ENCODE results near the gene ZNF18.
"Not testable (repeated sequence)": the region's sequence is repeated elsewhere in the genome, so short reads cannot be mapped to it uniquely, and the experiment has no call there.

ZNF18 gene

DNA sequence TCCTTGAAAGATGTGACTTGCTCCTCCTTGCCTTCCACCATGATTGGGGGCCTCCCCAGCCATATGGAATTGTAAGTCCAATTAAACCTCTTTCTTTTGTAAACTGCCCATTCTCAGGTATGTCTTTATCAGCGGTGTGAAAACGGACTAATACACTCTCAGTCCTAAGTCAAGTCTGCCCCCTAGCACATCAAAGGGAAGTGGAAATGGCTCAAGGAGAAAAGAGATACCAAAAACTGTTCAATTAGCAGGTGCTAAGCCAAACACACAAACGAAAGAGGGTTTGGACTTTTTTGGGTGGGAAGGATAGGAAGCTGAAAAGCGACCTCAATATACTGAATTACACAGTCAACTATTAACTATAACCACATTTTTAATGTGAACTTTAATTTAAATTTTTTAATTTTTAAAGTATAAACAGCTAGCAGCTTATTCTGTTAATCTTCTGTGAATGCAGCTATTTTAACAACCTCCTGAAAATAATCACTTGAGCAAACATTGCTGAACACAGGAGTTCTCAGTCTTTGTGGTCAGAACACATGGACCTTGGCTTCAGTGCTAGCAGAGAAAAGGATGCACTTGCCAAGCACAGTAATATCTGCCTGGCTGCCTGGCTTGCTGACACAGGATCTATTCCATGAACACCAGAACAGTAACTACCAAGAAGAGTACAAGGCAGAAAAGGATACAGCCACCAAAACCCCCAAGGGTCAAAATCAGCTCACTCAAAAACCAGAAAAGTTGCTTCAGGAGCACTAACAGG is 10.9 kb downstream of the ZNF18 start:
- no peak for DNase-seq (ENCODE audit: low read depth in 2 of 2)

DNA sequence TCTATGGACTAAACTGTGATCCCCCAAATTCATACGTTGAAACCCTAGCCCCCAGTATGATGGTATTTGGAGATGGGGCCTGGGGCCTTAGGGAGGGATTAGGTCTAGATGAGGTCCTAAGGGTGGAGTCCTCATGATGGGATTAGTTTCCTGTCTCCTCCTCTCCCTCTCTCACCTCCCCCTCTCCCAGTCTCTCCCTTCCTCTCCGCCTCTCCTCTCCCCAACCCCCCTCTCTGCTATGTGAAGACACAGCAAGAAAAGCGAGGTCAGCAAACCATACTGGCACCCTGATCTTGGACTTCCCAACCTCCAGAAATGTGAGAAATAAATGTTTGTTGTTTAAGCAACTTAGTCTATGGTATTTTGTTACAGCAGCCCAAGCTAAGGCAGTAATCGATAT is 15.4 kb downstream of the ZNF18 start:
- no peak for DNase-seq (ENCODE audit: low read depth in 2 of 2)

DNA sequence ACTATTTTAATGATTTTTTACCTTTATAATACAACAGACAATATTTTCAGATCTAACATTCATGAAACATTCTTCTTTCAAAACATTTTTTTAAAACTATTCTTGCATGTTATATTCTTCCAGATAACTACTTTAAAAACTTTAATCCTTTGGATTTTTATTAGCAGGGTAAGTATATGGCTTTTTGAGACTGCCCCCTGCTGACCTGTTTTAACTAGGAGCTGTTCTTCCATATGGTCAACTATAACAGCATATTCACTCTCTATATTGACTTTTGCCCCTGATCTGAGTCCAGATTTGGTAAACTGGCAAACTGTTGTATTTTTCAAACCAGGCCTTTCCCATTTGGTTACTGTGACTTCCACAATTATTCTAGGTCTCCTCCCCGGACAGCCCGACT is 16.5 kb downstream of the ZNF18 start:
- DNase-seq (ENCODE audit: low read depth in 2 of 2), result no peak

DNA sequence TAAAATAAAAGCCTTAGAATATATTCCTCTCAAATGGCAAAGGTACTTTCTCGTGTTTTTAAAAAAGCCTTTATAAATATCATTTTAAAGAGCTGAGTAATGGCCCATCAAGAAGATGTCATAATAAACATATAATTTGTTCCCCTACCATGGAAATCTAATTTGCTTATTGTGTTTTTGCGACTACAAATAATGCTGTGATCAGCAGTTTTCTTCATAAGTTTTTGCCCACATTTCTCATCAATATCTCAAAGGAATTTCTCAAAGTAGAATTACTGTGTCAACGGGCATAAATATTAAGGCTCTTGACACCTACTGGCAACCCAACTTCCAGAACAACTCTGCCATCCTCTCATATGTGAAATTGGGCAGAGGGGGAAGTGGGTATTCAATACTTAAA is 17.5 kb downstream of the ZNF18 start:
- DNase-seq (ENCODE audit: low read depth in 2 of 2), result no peak

DNA sequence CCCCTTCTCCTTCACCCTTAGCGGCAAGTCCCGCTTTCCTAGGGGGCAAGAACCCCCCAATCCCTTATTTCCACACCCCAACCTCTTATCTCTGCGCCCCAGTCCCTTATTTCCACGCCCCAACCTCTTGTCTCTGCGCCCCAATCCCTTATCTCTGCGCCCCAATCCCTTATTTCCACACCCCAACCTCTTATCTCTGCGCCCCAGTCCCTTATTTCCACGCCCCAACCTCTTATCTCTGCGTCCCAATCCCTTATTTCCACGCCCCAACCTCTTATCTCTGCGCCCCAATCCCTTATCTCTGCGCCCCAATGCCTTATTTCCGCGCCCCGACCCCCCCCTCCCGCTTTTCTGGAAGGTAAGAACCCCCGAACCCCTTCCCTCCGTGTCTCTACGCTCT is 24.5 kb downstream of the ZNF18 start:
- DNase-seq (ENCODE audit: low read depth in 2 of 2), result not testable (repeated sequence)

DNA sequence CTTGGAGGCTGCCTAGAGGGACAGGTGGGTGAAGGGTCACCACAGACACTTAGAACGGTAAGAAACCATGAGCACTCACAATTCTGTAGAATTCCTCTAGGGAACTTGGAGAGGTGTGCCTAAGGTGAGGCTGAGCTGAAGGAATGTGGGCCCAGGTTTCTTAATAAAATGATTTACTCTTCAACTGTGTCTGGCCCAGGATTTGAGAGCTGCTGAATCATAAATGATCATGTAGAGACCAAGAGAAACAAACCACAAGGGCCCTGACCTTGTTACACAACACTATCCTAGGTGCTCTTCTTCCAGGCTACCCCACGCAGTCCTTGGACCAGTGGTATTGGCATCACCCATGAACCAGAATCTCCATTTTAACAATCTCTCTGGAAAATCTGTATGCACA is 27.7 kb downstream of the ZNF18 start:
- DNase-seq (ENCODE audit: low read depth in 2 of 2), result no peak

DNA sequence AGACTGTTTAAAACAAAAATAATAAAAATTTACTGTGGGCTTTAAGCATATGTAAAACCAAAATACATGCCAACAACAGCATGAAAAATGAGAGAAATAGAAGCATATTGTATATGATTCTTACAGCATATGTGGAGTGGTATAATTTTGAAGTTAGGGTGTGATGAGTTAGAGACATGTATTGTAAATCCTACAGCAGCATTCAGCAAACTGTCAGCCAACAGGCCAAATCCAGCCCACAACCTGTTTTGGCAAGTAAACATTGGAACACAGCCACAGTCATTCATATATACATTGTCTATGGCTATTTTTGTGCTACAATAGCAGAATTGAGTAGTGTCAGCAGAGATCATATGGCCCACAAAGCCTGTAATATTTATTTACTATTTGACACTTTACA is 42.3 kb downstream of the ZNF18 start:
- DNase-seq (ENCODE audit: low read depth in 2 of 2), result no peak

DNA sequence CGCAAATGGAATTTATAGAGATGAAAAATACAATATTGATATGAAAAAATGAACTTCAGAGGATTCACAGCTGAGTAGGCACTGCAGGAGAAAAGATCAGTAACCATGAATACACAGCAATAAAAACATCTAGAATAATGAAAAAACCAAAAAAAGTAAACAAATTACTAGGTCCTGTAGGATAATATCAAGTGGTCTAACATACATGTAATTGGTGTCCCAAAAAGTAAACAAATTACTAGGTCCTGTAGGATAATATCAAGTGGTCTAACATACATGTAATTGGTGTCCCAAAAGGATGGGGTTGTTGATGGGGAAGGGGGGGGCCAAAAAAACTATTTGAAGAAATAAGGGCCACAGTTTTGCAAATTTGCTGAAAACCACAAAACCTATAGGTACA is 43.4 kb downstream of the ZNF18 start:
- no peak for DNase-seq (ENCODE audit: low read depth in 2 of 2)

DNA sequence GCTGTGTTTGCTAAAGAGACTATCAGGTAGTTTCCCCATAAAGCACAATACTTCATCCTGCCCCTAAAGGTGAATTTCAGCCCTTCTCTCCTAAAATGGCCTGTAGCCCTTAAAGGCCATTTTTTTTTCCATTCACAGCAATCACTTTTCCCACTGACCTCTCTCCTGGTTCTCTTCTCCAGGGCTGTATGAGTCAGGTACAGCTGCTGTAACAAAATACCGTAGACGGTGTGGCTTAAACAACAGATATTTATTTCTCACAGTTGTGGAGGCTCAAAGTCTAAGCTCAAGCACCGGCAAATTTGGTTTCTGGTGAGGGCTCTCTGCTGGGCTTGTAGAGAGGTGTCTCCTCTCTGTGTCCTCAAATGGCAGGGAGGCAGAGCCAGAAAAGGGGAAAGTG is 44.7 kb downstream of the ZNF18 start:
- no peak for DNase-seq (ENCODE audit: low read depth in 2 of 2)

DNA sequence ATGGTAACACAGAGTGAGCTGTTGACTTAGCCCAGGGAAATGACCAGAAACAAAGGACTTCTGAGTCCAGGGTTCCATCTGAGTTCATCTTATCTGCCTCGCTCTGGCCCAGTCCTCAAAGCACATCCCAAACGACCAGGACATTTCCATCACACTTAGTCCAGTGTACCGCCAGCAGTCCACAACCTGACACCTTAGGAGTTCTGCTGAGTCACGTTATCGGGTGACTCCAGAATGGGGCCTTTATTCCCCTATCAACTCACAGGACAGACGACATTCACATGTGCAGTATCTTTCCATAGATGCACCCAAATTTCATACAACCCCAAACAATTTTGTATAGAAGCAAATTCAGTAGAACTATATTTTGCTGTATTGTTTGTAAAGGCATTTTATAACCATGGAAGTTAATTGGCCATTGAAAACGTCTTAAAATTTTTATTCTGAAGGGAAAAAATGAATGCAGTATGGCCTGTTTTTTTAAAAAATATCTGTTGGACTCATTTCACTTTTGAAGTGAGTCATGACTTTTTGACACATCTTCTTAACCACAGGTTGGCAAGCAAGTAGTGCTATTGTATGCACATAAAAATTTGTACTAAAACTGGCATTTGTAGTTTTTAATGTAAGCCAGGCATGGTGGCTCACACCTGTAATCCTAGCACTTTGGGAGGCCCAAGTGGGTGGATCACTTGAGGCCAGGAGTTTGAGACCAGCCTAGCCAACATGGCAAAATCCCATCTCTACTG is 46.3 kb downstream of the ZNF18 start:
- no peak for DNase-seq (ENCODE audit: low read depth in 2 of 2)

DNA sequence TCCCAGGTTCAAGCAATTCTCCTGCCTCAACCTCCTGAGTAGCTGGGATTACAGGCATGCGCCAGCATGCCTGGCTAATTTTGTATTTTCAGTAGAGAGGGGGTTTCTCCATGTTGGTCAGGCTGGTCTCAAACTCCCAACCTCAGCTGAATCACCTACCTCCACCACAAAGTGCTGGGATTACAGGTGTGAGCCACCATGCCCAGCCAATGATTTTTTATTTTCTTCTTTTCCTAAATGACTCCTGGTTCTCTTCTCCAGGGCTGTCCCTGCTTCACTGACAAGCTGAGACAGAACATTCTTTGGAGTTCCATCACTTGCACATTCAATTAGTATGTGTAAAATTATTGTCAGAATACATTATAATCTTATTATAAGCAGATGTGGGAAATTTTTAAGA is 47.7 kb downstream of the ZNF18 start:
- not testable (repeated sequence) for DNase-seq (ENCODE audit: low read depth in 2 of 2)

DNA sequence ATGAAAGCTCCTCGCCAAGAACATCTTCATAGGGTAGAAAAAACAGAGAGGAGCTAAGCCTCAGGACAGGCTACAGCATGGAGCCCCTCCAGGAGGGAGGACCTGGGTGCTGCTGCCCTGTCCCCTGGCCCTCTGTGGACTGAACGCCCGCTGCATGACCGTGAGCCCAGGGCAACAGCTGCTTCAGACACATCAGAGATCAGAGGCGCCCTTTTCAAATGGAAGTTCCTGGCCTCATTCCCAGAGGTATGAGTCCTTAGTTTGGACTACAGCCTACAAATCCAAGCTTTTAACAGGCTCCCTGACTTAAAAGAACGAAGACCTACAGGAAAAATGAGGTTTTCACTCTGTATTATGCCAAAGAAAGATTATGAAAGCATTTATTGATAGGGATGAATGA is 48.5 kb downstream of the ZNF18 start:
- DNase-seq (ENCODE audit: low read depth in 2 of 2), result no peak

DNA sequence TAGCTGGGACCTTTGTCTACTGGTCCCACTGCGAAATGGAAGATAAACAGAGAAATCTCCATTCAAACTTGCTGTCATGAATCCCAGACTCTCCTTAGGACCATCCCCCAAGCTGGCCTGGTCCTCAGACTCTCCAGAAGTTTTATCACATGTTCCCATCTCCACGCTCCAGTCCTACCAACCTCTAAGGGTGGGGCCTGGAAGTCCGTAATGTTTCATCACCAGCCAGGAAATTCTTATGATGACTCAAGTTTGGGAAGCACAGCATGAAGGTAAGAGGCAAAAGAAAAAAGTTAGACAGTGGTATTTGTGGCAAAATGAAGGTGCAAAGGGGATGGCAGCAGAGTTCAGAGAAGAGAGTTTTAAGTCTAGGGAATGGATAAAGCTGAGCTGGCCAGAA is 52.7 kb downstream of the ZNF18 start:
- DNase-seq (ENCODE audit: low read depth in 2 of 2), result no peak

DNA sequence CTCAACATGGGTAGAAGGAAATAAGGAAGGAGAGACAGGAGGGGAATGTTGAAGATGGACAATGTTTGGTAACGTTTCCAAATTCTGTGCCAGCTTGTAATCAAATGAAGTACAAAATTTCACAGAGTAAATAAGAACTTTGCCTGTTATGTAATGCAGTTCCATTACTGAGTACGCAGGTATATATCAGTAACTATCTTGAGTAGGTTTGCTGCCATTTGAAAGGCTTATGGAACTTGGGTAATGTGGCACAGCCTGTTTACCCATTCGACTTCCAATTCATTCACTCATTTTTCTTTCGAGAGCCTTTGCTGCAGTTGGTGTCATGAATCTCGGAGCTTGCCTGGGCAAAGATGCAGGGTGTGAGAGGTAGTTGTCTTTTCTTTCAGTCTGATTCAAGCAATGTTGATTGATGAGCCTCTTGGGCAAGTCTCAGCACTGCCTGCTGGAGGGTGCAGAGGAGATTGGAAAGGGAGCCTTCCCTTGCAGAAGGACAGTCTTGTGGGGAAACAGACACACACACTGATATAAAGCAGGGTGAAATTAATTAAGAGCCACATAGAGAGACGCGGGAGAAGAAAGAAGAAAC is 53.4 kb downstream of the ZNF18 start:
- no peak for DNase-seq (ENCODE audit: low read depth in 2 of 2)

DNA sequence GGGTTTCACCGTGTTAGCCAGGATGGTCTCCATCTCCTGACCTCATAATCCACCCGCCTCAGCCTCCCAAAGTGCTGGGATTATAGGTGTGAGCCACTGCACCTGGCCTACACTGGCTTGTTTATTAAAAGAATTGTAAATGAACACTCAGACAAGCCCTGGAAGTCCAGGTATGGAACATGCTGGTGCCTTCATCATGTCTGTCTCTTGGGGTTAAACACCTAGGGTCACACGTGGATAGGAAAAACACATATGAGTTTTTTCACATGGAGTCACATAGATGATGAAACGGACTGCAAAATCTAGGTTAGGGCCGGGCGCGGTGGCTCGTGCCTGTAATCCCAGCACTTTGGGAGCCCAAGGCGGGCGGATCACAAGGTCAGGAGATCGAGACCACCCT is 54.2 kb downstream of the ZNF18 start:
- not testable (repeated sequence) for DNase-seq (ENCODE audit: low read depth in 2 of 2)

DNA sequence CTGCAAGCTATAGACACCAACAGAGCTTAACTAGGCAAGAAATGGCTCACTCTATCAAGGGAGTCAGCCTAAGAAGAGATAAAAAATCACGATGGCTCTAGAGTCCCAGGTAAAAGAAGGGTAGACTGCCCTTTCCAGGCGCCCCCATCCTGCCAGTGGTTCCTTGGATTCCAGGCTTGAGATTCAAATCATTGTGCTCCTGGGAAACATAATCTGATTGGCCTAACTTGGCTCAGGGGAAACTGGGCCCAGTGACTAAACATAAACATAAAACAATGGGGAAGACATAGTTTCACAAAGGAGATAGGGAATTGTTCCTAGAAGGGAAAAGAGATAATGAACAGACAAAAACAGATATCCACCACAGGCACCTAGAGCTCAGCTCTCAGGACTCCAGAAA is 56.4 kb downstream of the ZNF18 start:
- no peak for DNase-seq (ENCODE audit: low read depth in 2 of 2)

DNA sequence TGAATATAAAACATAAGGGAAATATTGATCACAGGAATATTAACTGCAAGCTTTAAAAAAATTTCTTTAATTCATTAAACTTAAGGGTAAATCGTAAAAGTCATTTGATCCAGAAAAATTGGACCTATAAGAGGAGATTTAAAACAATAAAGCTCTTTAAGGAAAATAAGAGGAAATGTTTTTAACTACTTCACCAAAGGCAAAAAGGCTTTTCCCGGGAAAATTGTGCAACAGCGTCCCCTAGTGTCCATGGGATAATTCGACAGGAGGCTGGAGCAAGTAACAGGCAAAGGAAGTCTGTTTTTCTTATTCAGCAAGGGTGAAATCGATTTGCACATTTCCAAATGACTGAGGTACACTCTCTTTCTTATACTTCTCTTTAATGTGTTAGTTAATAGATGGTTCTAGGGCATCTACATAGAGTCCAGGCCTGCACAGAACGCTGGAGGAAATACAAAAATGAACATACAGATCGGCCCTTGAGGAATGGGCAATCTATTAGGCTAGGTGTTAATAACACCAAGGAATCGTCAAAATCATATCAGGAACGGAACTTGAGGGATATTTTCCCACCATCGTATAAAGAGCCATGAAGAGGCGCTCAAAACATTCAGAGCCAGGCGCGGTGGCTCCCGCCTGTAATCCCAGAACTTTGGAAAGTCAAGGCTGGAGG is 61.4 kb downstream of the ZNF18 start:
- DNase-seq (ENCODE audit: low read depth in 2 of 2), result no peak

DNA sequence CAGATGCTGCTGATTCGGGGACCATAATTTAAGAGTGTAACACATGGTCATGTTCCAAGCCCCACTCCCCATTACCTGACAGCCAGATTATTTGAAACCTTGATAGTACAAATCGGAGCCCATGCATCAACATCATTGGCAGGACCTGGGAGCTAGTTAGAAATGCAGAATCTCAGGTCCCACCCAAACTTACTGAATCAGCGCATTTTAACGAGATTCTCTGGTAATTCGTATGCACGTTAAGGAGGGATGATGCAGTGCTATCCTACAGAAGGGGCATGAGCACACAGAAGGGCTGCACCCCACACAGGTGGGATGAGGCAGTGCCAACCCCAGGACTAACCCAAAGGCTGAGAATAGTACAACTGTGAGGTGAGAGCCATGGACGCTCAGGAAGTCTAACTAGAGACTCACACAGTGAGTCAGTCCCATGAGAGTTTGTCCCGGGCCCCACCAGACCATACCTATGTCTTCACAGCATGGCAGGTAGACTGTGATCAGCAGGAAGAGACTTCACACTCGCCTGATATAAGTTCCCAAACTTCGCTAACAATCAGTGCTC is 64.9 kb downstream of the ZNF18 start:
- DNase-seq (ENCODE audit: low read depth in 2 of 2), result no peak

DNA sequence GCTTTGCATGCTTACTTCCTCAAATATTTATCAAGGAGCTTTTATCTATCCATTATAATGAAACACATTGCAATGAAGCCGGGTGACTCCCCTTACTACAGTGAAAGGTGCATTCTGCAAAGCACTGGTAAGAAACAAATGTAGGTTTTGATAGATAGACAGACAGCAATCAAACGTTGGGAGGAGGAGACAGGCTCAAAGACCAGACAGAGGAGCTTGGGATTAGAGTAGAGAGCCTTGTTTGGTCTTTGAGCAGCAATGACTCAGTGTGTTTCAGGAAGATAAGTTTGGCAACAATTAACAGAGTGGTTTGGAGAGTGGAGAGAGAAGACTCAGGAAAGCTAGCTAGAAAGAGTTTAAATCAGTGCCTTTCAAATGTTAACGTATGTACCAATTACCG is 68.8 kb downstream of the ZNF18 start:
- no peak for DNase-seq (ENCODE audit: low read depth in 2 of 2)

All from activated CD8-positive, alpha-beta memory T cell treated with anti-CD3 and anti-CD28 coated beads for 4 hours (primary cell).